GM08714 (cell line): Measurements from ENCODE around the gene LIPF.
"Not testable (repeated sequence)": the region's sequence is repeated elsewhere in the genome, so short reads cannot be mapped to it uniquely, and the experiment has no call there.

Source experiments
- H3K4me3 ChIP-seq: fragments of 200-500 bp; sonication (Bioruptor generic); 2 replicates; pipeline ENCODE4 v1.5.1; 2014; ENCODE audit warnings: mild to moderate bottlenecking, low read length, inconsistent platforms
- ZNF274 ChIP-seq: IDR thresholded peaks from 2 replicates; pipeline ENCODE4 v1.6.1; 2012; ENCODE audit warnings: mild to moderate bottlenecking, low read depth, low read length

The LIPF gene

DNA sequence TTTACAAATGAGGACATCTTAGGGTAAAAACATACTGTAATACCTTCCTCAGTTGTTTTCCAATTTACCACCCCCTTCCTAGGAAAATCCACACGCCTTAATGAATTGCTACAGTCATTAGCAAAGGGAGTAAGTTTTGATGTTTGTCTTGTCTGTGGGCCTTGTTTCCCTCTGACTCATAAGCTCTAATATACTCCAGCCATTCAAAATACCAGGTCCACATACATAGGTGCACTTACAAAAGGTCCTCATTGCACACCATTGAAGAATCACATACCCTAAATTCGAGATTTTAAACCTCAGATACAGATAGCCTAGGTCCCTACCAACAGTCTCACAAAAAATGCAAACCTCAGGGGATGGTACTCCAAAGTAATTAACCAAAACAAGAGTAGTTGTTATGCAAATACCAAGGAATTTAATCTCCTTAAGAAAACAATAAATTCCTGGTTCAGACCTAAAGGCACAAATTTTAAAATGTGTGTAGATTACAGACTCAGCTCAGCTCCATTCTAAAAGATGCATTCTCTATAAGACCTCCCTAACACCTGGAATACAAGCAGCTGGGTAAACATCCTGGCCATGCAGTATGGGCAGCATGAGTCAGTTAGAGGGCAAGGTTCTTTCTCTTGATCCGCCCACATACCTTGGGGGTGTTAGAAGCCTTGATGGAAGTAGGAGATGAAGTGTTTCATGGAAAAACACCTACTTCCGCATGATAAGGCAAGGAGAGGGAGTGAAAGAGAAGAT, 38.8 kb downstream of the LIPF start:
- no peak for TF ChIP-seq ZNF274
- no peak overlapping the region for H3K4me3 ChIP-seq

DNA sequence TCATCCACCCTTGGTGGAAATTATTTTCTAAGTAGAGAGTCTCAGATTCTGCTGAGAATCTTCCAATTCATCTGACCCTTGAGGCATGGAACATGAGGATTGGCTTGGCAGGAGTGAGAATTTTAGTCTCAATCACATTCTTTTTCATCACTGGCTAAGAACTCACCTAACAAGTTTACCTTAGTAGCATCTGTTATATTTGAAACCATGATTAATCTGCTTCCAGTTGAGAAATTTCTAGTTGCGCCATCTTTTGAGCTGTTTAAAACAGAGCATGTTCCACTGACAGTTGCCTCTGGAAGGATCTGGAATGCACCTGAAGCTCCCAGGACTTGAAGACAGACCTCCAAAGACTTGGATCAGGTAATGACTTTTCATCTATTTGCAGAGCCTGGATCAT, 41.7 kb downstream of the LIPF start, which contains the start of gene LIPK:
TSS of gene LIPK (plus strand) at position 292 of the 400 bp plus-strand sequence. CDS start 18,295 bp downstream, outside the sequence.
- H3K4me3 ChIP-seq = no peak within 1 kb of the TSS
- no peak for TF ChIP-seq ZNF274

- no peak overlapping the region for H3K4me3 ChIP-seq
- no peak for TF ChIP-seq ZNF274
Measured at GRCh38 chr10:88707429-88708155, 43.4 kb downstream of the LIPF start.

GRCh38 chr10:88709361-88709760, 45.1 kb downstream of the LIPF start:
- not testable (repeated sequence) for H3K4me3 ChIP-seq

GRCh38 chr10:88715517-88715916, 51.3 kb downstream of the LIPF start:
- TF ChIP-seq ZNF274 = no peak
- no peak overlapping the region for H3K4me3 ChIP-seq

- TF ChIP-seq ZNF274 = no peak
- H3K4me3 ChIP-seq = no peak overlapping the region
Measured at GRCh38 chr10:88721392-88721791, 57.1 kb downstream of the LIPF start.

GRCh38 chr10:88725798-88726197, 61.6 kb downstream of the LIPF start:
- H3K4me3 ChIP-seq = no peak overlapping the region
- TF ChIP-seq ZNF274 = no peak

DNA sequence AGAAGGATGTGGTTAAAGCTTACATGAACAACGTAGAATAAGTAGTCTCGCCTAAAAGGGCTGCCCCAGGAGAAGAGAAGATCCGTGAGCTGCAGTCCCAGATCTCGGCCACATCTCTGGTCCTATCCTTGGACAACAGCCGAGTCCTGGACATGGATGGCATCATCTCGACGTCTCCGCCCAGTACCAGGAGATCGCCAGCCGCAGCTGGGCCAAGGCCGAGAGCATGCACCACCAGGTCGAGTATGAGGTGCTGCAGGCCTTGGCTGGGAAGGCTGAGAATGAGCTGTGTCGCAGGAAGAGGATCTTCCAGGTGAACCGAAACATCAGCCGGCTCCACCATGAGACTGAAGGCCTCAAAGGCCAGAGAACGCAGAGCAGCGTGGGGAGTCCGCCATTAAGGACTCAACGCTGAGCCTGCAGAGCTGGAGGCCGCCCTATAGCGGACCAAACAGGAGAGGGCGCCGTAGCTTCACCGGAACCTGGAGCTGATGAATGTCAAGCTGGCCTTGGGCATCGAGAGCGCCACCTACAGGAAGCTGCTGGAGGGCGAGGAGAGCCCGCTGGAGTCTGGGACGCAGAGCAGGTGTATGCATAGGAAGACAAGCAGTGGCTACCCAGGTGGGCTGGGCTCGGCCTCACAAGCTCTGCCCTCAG, 64.0 kb downstream of the LIPF start:
- no peak overlapping the region for H3K4me3 ChIP-seq
- no peak for TF ChIP-seq ZNF274
